SH-SY5Y (cell line): ENCODE results near the gene MST1.

Experiments used
- GATA2 ChIP-seq: IDR thresholded peaks from 2 replicates; pipeline ENCODE4 v1.6.1; 2011; ENCODE audit warnings: mild to moderate bottlenecking, low read depth, low read length
- GATA3 ChIP-seq: IDR thresholded peaks from 2 replicates; pipeline ENCODE4 v1.6.1; 2011; ENCODE audit warnings: low read depth, mild to moderate bottlenecking, low read length, moderate library complexity

DNA sequence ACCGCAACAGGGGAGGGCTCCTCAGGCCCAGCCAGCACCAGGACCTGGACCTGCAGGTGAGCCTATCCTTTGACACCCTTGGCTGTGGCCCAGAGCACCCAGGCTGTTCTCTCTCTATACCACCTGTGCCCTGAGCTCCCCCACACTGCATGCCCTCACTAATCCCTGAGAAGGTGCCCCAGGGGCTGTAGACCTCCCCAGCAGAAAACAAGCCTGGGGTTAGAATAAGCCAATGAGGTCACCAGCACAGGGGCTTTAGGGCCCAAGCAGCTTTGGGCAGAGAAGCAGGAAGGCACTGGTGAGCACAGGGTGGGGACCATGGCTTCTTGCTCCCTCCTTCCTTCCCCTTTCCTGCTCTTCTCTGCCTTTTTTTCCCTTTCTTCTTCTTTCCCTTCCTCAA is 25.4 kb downstream of the MST1 start:
- TF ChIP-seq GATA2 (no peak), GATA3 (no peak)
